ENCODE results near the gene USP34.

DNA sequence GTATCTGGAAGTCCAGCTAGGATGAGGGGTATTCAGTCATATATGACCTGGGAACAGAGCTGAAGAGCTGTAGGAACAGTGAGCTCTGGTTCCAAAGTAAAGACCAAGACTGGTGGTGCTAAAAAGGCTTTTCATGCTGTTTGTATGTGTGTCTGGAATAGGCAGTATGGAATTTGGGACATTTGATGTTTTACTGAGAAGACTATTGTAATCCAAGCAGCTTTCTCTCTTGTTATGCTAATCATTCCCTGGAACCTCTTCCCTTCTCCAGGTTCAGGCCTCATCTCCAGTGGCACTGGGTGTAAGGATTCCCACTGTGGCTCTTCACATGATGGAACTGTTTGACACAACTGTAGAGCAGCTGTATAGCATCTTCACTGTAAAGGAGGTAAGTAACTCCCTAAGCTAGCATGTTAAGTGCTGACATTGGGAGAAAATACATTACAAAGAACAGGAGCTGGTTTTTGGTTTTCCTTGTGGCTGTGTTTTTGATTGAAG is 285.6 kb downstream of the USP34 start:
- TF ChIP-seq, protein P1, sequence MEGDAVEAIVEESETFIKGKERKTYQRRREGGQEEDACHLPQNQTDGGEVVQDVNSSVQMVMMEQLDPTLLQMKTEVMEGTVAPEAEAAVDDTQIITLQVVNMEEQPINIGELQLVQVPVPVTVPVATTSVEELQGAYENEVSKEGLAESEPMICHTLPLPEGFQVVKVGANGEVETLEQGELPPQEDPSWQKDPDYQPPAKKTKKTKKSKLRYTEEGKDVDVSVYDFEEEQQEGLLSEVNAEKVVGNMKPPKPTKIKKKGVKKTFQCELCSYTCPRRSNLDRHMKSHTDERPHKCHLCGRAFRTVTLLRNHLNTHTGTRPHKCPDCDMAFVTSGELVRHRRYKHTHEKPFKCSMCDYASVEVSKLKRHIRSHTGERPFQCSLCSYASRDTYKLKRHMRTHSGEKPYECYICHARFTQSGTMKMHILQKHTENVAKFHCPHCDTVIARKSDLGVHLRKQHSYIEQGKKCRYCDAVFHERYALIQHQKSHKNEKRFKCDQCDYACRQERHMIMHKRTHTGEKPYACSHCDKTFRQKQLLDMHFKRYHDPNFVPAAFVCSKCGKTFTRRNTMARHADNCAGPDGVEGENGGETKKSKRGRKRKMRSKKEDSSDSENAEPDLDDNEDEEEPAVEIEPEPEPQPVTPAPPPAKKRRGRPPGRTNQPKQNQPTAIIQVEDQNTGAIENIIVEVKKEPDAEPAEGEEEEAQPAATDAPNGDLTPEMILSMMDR (IDR thresholded peaks at IDR 0.05; ENCODE audit: low read length) = no peak
- TF ChIP-seq EZH2 (optimal IDR thresholded peaks at IDR 0.05; ENCODE audit: low read depth, low read length) (no peak), EZH2phosphoT487 (IDR thresholded peaks at IDR 0.05; ENCODE audit: low read length) (no peak)

All from MM.1S (cell line).